ENCODE data around the gene DTHD1.

GRCh38 chr4:36349938-36350549, 68.6 kb downstream of the DTHD1 start:
- TF ChIP-seq, protein P1, sequence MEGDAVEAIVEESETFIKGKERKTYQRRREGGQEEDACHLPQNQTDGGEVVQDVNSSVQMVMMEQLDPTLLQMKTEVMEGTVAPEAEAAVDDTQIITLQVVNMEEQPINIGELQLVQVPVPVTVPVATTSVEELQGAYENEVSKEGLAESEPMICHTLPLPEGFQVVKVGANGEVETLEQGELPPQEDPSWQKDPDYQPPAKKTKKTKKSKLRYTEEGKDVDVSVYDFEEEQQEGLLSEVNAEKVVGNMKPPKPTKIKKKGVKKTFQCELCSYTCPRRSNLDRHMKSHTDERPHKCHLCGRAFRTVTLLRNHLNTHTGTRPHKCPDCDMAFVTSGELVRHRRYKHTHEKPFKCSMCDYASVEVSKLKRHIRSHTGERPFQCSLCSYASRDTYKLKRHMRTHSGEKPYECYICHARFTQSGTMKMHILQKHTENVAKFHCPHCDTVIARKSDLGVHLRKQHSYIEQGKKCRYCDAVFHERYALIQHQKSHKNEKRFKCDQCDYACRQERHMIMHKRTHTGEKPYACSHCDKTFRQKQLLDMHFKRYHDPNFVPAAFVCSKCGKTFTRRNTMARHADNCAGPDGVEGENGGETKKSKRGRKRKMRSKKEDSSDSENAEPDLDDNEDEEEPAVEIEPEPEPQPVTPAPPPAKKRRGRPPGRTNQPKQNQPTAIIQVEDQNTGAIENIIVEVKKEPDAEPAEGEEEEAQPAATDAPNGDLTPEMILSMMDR (IDR thresholded peaks at IDR 0.05 in 2 of 3, conservative IDR thresholded peaks at IDR 0.05 in 1 of 3; ENCODE audit: control insufficient read depth in 2 of 3, extremely low read depth in 1 of 3, insufficient read depth in 1 of 3, low read depth in 3 of 3, low read length in 3 of 3) = no peak
- TF ChIP-seq POLR2A (IDR thresholded peaks at IDR 0.05; ENCODE audit: low read depth, low read length) (no peak), MAX (IDR thresholded peaks at IDR 0.05; ENCODE audit: low read depth, low read length) (no peak), RAD21 (IDR thresholded peaks at IDR 0.05; ENCODE audit: insufficient read depth, low read depth, low read length) (no peak), BCL3 (IDR thresholded peaks at IDR 0.05; ENCODE audit: borderline replicate concordance, insufficient read depth, low read depth, low read length, poor library complexity, severe bottlenecking) (no peak), SUPT20H (IDR thresholded peaks at IDR 0.05; ENCODE audit: borderline replicate concordance, control insufficient read depth, low read depth, low read length) (no peak), HDGF (IDR thresholded peaks at IDR 0.05) (no peak), NFIC (IDR thresholded peaks at IDR 0.05; ENCODE audit: low read depth, low read length) (no peak), EP300 (IDR thresholded peaks at IDR 0.05; ENCODE audit: borderline replicate concordance in 1 of 2, control insufficient read depth in 1 of 2, low read depth in 2 of 2, low read length in 2 of 2) (no peak), JUNB (IDR thresholded peaks at IDR 0.05) (no peak), NR2C2 (IDR thresholded peaks at IDR 0.05; ENCODE audit: borderline replicate concordance, control insufficient read depth, insufficient read length, low read depth) (no peak), TCF3 (IDR thresholded peaks at IDR 0.05; ENCODE audit: borderline replicate concordance, insufficient read depth, low read depth, low read length) (no peak)
- TF ChIP-seq, protein P2, sequence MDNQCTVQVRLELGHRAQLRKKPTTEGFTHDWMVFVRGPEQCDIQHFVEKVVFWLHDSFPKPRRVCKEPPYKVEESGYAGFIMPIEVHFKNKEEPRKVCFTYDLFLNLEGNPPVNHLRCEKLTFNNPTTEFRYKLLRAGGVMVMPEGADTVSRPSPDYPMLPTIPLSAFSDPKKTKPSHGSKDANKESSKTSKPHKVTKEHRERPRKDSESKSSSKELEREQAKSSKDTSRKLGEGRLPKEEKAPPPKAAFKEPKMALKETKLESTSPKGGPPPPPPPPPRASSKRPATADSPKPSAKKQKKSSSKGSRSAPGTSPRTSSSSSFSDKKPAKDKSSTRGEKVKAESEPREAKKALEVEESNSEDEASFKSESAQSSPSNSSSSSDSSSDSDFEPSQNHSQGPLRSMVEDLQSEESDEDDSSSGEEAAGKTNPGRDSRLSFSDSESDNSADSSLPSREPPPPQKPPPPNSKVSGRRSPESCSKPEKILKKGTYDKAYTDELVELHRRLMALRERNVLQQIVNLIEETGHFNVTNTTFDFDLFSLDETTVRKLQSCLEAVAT (IDR thresholded peaks at IDR 0.05) = no peak
